Measurements from ENCODE around the gene AAK1. TPM values are rescaled to one million over a fixed set of nuclear protein-coding genes. Genes with fewer than 3 reads are reported as not detected.

Gene AAK1
- total RNA-seq, 1 experiment from 2014 or later, result 40.5 TPM

GRCh38 chr2:69495008-69495407 is 148.5 kb downstream of the AAK1 start:
- DNase-seq (ENCODE audit: low spot score), result no peak
- no peaks in the 10 kb centered on the region for H3K9me3 ChIP-seq (ENCODE audit: low read depth, low read length, poor library complexity, severe bottlenecking)
- no TSS peak for BruUV-seq (replicated peaks)
- H3K27me3 ChIP-seq (replicated peaks; ENCODE audit: insufficient read depth, low read depth, low read length, poor library complexity), result no peaks in the 10 kb centered on the region
- no peak overlapping the region for H3K4me3 ChIP-seq (ENCODE audit: low read depth, low read length, poor library complexity, severe bottlenecking)
- no peaks in the 10 kb centered on the region for H3K4me1 ChIP-seq (ENCODE audit: insufficient read depth, low read length, poor library complexity, severe bottlenecking)
- TF ChIP-seq EZH2 (IDR thresholded peaks at IDR 0.05; ENCODE audit: borderline replicate concordance, low read depth, low read length, poor library complexity, severe bottlenecking) (no peak), CTCF (conservative IDR thresholded peaks at IDR 0.05; ENCODE audit: low read depth, low read length) (no peak)
- no peak overlapping the region for H3K27ac ChIP-seq (ENCODE audit: low read depth, low read length, poor library complexity, severe bottlenecking)
- no peaks in the 10 kb centered on the region for H3K36me3 ChIP-seq (ENCODE audit: insufficient read depth, low read length, poor library complexity, severe bottlenecking)
- intact Hi-C loops (cut with micrococcal nuclease; ENCODE audit: unreplicated experiment), result no loop called here
- POLR2A ChIA-PET (ENCODE audit: low non-redundant PET), result no interaction called here
- CTCF ChIA-PET, result no interaction called here

- ChIA-PET CTCF (no interaction called here), POLR2A (ENCODE audit: low non-redundant PET) (no interaction called here)
- Histone ChIP-seq H3K27me3 (replicated peaks; ENCODE audit: insufficient read depth, low read depth, low read length, poor library complexity) (no peaks in the 10 kb centered on the region), H3K27ac (ENCODE audit: low read depth, low read length, poor library complexity, severe bottlenecking) (no peak overlapping the region), H3K9me3 (ENCODE audit: low read depth, low read length, poor library complexity, severe bottlenecking) (no peaks in the 10 kb centered on the region), H3K36me3 (ENCODE audit: insufficient read depth, low read length, poor library complexity, severe bottlenecking) (no peaks in the 10 kb centered on the region), H3K4me3 (ENCODE audit: low read depth, low read length, poor library complexity, severe bottlenecking) (no peak overlapping the region), H3K4me1 (ENCODE audit: insufficient read depth, low read length, poor library complexity, severe bottlenecking) (no peaks in the 10 kb centered on the region)
- BruUV-seq (replicated peaks), result no TSS peak
- intact Hi-C loops (cut with micrococcal nuclease; ENCODE audit: unreplicated experiment), result no loop called here
- TF ChIP-seq EZH2 (IDR thresholded peaks at IDR 0.05; ENCODE audit: borderline replicate concordance, low read depth, low read length, poor library complexity, severe bottlenecking) (no peak), CTCF (conservative IDR thresholded peaks at IDR 0.05; ENCODE audit: low read depth, low read length) (no peak)
- DNase-seq (ENCODE audit: low spot score), result no peak
Observed at GRCh38 chr2:69494126-69494525, 149.4 kb downstream of the AAK1 start.

- H3K4me3 ChIP-seq (ENCODE audit: low read depth, low read length, poor library complexity, severe bottlenecking), result no peak overlapping the region
- H3K4me1 ChIP-seq (ENCODE audit: insufficient read depth, low read length, poor library complexity, severe bottlenecking), result no peaks in the 10 kb centered on the region
- BruUV-seq (replicated peaks), result no TSS peak
- POLR2A ChIA-PET (ENCODE audit: low non-redundant PET), result no interaction called here
- H3K36me3 ChIP-seq (ENCODE audit: insufficient read depth, low read length, poor library complexity, severe bottlenecking), result no peaks in the 10 kb centered on the region
- CTCF ChIA-PET, result no interaction called here
- H3K9me3 ChIP-seq (ENCODE audit: low read depth, low read length, poor library complexity, severe bottlenecking), result no peaks in the 10 kb centered on the region
- no peak overlapping the region for H3K27ac ChIP-seq (ENCODE audit: low read depth, low read length, poor library complexity, severe bottlenecking)
- intact Hi-C loops (cut with micrococcal nuclease; ENCODE audit: unreplicated experiment), result no loop called here
- TF ChIP-seq CTCF (conservative IDR thresholded peaks at IDR 0.05; ENCODE audit: low read depth, low read length) (0 out of 2 replicates have a peak, but pooled peaks have one; percentile 9), EZH2 (IDR thresholded peaks at IDR 0.05; ENCODE audit: borderline replicate concordance, low read depth, low read length, poor library complexity, severe bottlenecking) (no peak)
- peak; percentile 15 for DNase-seq (ENCODE audit: low spot score)
- H3K27me3 ChIP-seq (replicated peaks; ENCODE audit: insufficient read depth, low read depth, low read length, poor library complexity), result no peaks in the 10 kb centered on the region
Observed at GRCh38 chr2:69493268-69493667, 150.3 kb downstream of the AAK1 start.

All from A673 (cell line).